Fibroblast of lung (primary cell): ENCODE results near the gene ENOX1. TPM values are rescaled to one million over a fixed set of nuclear protein-coding genes. Genes with fewer than 3 reads are reported as not detected.

Experiments
- DNase-seq, 2 donors: peaks; one replicate each; pipeline versions ENCODE4 v3.0.0 to v3.0.0-alpha.2; 2010; ENCODE audit warnings: low read depth in 2 of 2
- H2AFZ ChIP-seq: 2 replicates; pipeline ENCODE4 v1.5.1; 2012; ENCODE audit warnings: low read length, control low read depth, inconsistent platforms
- H3K27ac ChIP-seq: 2 replicates; pipeline ENCODE4 v1.5.1; 2011; ENCODE audit warnings: low read length, control low read depth; ENCODE audit not compliant: insufficient read depth
- H3K27me3 ChIP-seq: 2 replicates; pipeline ENCODE4 v1.5.1; 2011; ENCODE audit warnings: mild to moderate bottlenecking, low read length; ENCODE audit not compliant: control insufficient read depth, insufficient read depth
- H3K36me3 ChIP-seq: 2 replicates; pipeline ENCODE4 v1.5.1; 2011; ENCODE audit warnings: low read length; ENCODE audit not compliant: control insufficient read depth, insufficient read depth
- H3K4me1 ChIP-seq: 2 replicates; pipeline ENCODE4 v1.5.1; 2011; ENCODE audit warnings: low read length; ENCODE audit not compliant: control insufficient read depth, insufficient read depth; ENCODE audit errors: extremely low read depth
- H3K4me2 ChIP-seq: 2 replicates; pipeline ENCODE4 v1.5.1; 2011; ENCODE audit warnings: low read length, control low read depth; ENCODE audit not compliant: insufficient read depth; ENCODE audit errors: extremely low read depth
- H3K4me3 ChIP-seq, 4 experiments: fragments of 200-600 bp in 1 of 4; sonication (generic) in 1 of 4; replicated peaks in 1 of 4; 2 replicates each; pipeline ENCODE4 v1.5.1; 2011 to 2016; ENCODE audit warnings: low read length in 4 of 4, low read depth in 3 of 4, mild to moderate bottlenecking in 3 of 4, control low read depth in 2 of 4, inconsistent platforms in 1 of 4, mixed read lengths in 1 of 4; ENCODE audit not compliant: insufficient read depth in 1 of 4; ENCODE audit errors: control extremely low read depth in 1 of 4
- H3K79me2 ChIP-seq: 2 replicates; pipeline ENCODE4 v1.5.1; 2012; ENCODE audit warnings: mild to moderate bottlenecking, low read length, inconsistent platforms; ENCODE audit not compliant: control insufficient read depth, insufficient read depth
- H3K9ac ChIP-seq: 2 replicates; pipeline ENCODE4 v1.5.1; 2011; ENCODE audit warnings: mild to moderate bottlenecking, low read length, control low read depth; ENCODE audit not compliant: insufficient read depth
- H3K9me3 ChIP-seq: 2 replicates; pipeline ENCODE4 v1.5.1; 2012; ENCODE audit warnings: low read depth, low read length; ENCODE audit not compliant: control insufficient read depth, insufficient read depth
- H4K20me1 ChIP-seq: 2 replicates; pipeline ENCODE4 v1.5.1; 2011; ENCODE audit warnings: low read length; ENCODE audit not compliant: control insufficient read depth, insufficient read depth; ENCODE audit errors: extremely low read depth
- CTCF ChIP-seq, 2 donors: IDR thresholded peaks in 1 of 2; conservative IDR thresholded peaks in 1 of 2; 1 replicate in 1 of 2; 2 replicates in 1 of 2; pipeline ENCODE4 v1.5.1; 2011 to 2012; ENCODE audit warnings: low read length in 2 of 2, control low read depth in 1 of 2, inconsistent platforms in 1 of 2, low read depth in 1 of 2, mild to moderate bottlenecking in 1 of 2
- EZH2 ChIP-seq: IDR thresholded peaks from 2 replicates; pipeline ENCODE4 v1.5.1; 2012; ENCODE audit warnings: low read length, control low read depth, mild to moderate bottlenecking; ENCODE audit errors: missing control alignments
- polyA plus RNA-seq, 2 donors: library from polyadenylated mRNA; depleted of rRNA in 1 of 2; stranded (reverse) in 1 of 2; unstranded in 1 of 2; fragments of >200 nt; gene quantifications; 2 replicates each; pipeline ENCODE4 v1.2.1, GENCODE V29; 2011 to 2012; ENCODE audit warnings: missing spikeins in 1 of 2
- total RNA-seq: library from RNA; depleted of rRNA; stranded (reverse); fragments of >200 nt; gene quantifications from 2 replicates; pipeline ENCODE4 v1.2.1, GENCODE V29; 2014

The ENOX1 gene
- total and polyA plus RNA-seq, 2 donors (not counting 1 experiment from before 2014, with no cell fraction given), result 3.5 to 7.6 TPM

DNA sequence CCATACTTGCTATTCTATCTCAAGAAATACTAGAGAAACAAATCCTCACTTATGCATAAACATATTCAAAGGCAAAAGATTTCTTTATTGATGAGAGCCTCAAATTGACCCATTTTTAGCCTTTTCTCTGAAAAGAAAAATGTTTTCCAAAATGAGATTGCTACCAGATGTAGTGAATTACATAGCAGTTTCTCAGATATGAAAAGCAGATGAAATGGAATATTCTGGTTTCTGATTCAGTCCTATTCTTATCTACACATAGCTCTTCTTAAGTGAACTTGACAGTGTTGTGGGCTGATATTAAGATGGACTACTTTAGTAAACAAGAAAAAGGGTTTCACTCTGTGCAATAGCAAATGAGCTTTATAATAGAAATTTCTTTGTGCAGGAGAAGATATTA lies 579.9 kb downstream of the ENOX1 start:
- Histone ChIP-seq H3K9me3 (no peaks in the 10 kb centered on the region), H3K9ac (no peak overlapping the region), H3K27me3 (no peaks in the 10 kb centered on the region), H4K20me1 (no peaks in the 10 kb centered on the region), H3K4me3 (no peak overlapping the region), H3K27ac (no peak overlapping the region), H3K79me2 (no peaks in the 10 kb centered on the region), H3K4me2 (no peak overlapping the region), H2AFZ (no peak overlapping the region), H3K4me1 (no peaks in the 10 kb centered on the region), H3K36me3 (no peaks in the 10 kb centered on the region)
- TF ChIP-seq EZH2, result no peak
- no peak for TF ChIP-seq CTCF (conservative IDR thresholded peaks at IDR 0.05 in 1 of 2, IDR thresholded peaks at IDR 0.05 in 1 of 2; ENCODE audit: low read depth in 1 of 2, low read length in 2 of 2)
- no peak for DNase-seq

DNA sequence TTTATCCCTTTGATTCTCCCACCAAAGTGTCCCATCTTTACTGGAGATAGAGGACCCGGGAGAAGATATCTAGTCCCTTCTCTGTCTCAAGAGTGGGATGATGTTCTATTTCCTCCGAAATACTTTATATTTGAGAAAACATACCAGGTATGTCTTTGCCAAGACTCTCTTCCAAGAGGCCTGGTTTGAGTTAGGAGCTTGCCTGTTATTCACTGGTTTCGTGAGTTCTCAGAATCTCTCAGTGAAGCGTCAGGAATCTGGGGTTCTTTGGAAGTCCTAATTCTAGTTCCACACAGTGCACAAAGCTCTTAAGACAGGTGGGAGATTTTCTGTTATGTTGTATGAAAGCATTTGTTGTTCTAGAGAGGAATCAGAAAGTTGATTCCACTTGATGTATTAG lies 581.4 kb downstream of the ENOX1 start:
- no peaks in the 10 kb centered on the region for H3K9me3 ChIP-seq
- H3K36me3 ChIP-seq, result no peaks in the 10 kb centered on the region
- H3K79me2 ChIP-seq, result no peaks in the 10 kb centered on the region
- H3K4me2 ChIP-seq, result no peak overlapping the region
- H3K4me1 ChIP-seq, result no peaks in the 10 kb centered on the region
- H3K27ac ChIP-seq, result no peak overlapping the region
- no peak for DNase-seq
- no peak overlapping the region for H3K9ac ChIP-seq
- H3K4me3 ChIP-seq, result no peak overlapping the region
- no peaks in the 10 kb centered on the region for H4K20me1 ChIP-seq
- H3K27me3 ChIP-seq, result no peaks in the 10 kb centered on the region
- no peak for TF ChIP-seq CTCF (conservative IDR thresholded peaks at IDR 0.05 in 1 of 2, IDR thresholded peaks at IDR 0.05 in 1 of 2; ENCODE audit: low read depth in 1 of 2, low read length in 2 of 2)
- no peak for TF ChIP-seq EZH2
- no peak overlapping the region for H2AFZ ChIP-seq

GRCh38 chr13:43204591-43204990 lies 582.2 kb downstream of the ENOX1 start:
- H3K4me2 ChIP-seq, result no peak overlapping the region
- no peaks in the 10 kb centered on the region for H4K20me1 ChIP-seq
- no peaks in the 10 kb centered on the region for H3K36me3 ChIP-seq
- DNase-seq, result no peak
- no peak overlapping the region for H3K9ac ChIP-seq
- no peaks in the 10 kb centered on the region for H3K27me3 ChIP-seq
- no peaks in the 10 kb centered on the region for H3K4me1 ChIP-seq
- TF ChIP-seq CTCF (conservative IDR thresholded peaks at IDR 0.05 in 1 of 2, IDR thresholded peaks at IDR 0.05 in 1 of 2; ENCODE audit: low read depth in 1 of 2, low read length in 2 of 2) (no peak), EZH2 (no peak)
- H2AFZ ChIP-seq, result no peak overlapping the region
- H3K4me3 ChIP-seq, result no peak overlapping the region
- H3K79me2 ChIP-seq, result no peaks in the 10 kb centered on the region
- H3K9me3 ChIP-seq, result no peaks in the 10 kb centered on the region
- H3K27ac ChIP-seq, result no peak overlapping the region
